Measurements from ENCODE around the gene VOPP1. TPM values are rescaled to one million over a fixed set of nuclear protein-coding genes. Genes with fewer than 3 reads are reported as not detected.

Gene VOPP1
- total RNA-seq, 6 experiments from 2014 or later, result 15.8 to 30.3 (median 23.2) TPM

- DNase-seq, result no peak
- H3K9me3 ChIP-seq, result no peaks in the 10 kb centered on the region
- H3K4me3 ChIP-seq, result no peak overlapping the region
- no peak overlapping the region for H3K27ac ChIP-seq
- TF ChIP-seq POLR2A (IDR thresholded peaks at IDR 0.05), result no peak
- TF ChIP-seq, protein P1, sequence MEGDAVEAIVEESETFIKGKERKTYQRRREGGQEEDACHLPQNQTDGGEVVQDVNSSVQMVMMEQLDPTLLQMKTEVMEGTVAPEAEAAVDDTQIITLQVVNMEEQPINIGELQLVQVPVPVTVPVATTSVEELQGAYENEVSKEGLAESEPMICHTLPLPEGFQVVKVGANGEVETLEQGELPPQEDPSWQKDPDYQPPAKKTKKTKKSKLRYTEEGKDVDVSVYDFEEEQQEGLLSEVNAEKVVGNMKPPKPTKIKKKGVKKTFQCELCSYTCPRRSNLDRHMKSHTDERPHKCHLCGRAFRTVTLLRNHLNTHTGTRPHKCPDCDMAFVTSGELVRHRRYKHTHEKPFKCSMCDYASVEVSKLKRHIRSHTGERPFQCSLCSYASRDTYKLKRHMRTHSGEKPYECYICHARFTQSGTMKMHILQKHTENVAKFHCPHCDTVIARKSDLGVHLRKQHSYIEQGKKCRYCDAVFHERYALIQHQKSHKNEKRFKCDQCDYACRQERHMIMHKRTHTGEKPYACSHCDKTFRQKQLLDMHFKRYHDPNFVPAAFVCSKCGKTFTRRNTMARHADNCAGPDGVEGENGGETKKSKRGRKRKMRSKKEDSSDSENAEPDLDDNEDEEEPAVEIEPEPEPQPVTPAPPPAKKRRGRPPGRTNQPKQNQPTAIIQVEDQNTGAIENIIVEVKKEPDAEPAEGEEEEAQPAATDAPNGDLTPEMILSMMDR (IDR thresholded peaks at IDR 0.05), result no peak
- ATAC-seq, result peak; percentile 16 to 55 (median 40)
- WGBS (ENCODE audit: insufficient coverage, low coverage, low lambda C conversion rate, missing lambda C conversion rate), result 85% methylated on average over 9 of the region's 21 CpGs
- H3K27me3 ChIP-seq, result no peaks in the 10 kb centered on the region
- intact Hi-C loops (cut with DNase I), result no loop called here
- no peaks in the 10 kb centered on the region for H3K36me3 ChIP-seq
- peaks cover 0 to 11% (median 4%) of the 10 kb centered on the region in 4 donors for H3K4me1 ChIP-seq
Measured at GRCh38 chr7:55524558-55525310, 47.6 kb downstream of the VOPP1 start.

DNA sequence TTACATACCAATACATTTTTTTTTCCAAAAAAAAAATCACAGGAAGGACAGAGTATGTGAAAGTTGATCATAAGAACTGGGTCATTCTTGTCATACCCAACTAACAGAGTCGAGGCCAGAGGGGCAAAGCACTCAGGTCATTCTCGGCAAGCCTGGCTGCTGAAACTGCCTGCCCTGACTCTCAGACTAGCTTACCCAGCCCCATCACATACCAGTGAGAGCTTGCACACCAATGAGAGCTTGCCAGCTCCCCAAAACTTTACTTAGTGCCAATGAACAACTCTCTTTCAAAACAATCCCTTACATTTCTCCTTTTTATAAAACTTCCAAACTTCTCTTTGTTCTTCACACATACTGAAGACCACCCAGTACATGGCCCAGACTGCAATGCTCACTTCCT is 48.9 kb downstream of the VOPP1 start:
- DNase-seq (no peak), ATAC-seq (no peak)
- H3K36me3 ChIP-seq, result no peaks in the 10 kb centered on the region
- H3K4me3 ChIP-seq, result no peak overlapping the region
- H3K9me3 ChIP-seq, result no peaks in the 10 kb centered on the region
- H3K27ac ChIP-seq, result no peak overlapping the region
- peaks cover 0 to 11% (median 4%) of the 10 kb centered on the region in 4 donors for H3K4me1 ChIP-seq
- no peaks in the 10 kb centered on the region for H3K27me3 ChIP-seq
- TF ChIP-seq, protein P1 (IDR thresholded peaks at IDR 0.05), result no peak
- no peak for TF ChIP-seq POLR2A (IDR thresholded peaks at IDR 0.05)
- intact Hi-C loops (cut with DNase I), result no loop called here
- WGBS (ENCODE audit: insufficient coverage, low coverage, low lambda C conversion rate, missing lambda C conversion rate), result 29% methylated on average over 1 of the region's 2 CpGs

GRCh38 chr7:55521917-55522902 is 50.1 kb downstream of the VOPP1 start:
- Histone ChIP-seq H3K4me1 (peaks cover 0 to 11% (median 4%) of the 10 kb centered on the region in 4 donors), H3K4me3 (no peak overlapping the region), H3K36me3 (peaks cover 0 to 4% (median 2%) of the 10 kb centered on the region in 4 donors), H3K27ac (peak overlapping the region in 1 of 3 donors; percentile 29), H3K27me3 (no peaks in the 10 kb centered on the region), H3K9me3 (no peaks in the 10 kb centered on the region)
- ATAC-seq (peak; percentile 17 to 67 (median 42)), DNase-seq (no peak)
- intact Hi-C loops (cut with DNase I), result no loop called here
- 52% methylated on average over 15 of the region's 18 CpGs for WGBS (ENCODE audit: insufficient coverage, low coverage, low lambda C conversion rate, missing lambda C conversion rate)
- TF ChIP-seq, protein P1 (IDR thresholded peaks at IDR 0.05), result no peak
- no peak for TF ChIP-seq POLR2A (IDR thresholded peaks at IDR 0.05)

GRCh38 chr7:55521512-55521911 is 50.8 kb downstream of the VOPP1 start:
- Histone ChIP-seq H3K9me3 (no peaks in the 10 kb centered on the region), H3K4me3 (no peak overlapping the region), H3K27me3 (no peaks in the 10 kb centered on the region), H3K27ac (no peak overlapping the region), H3K36me3 (peaks cover 0 to 5% (median 2%) of the 10 kb centered on the region in 4 donors), H3K4me1 (peaks cover 0 to 11% (median 4%) of the 10 kb centered on the region in 4 donors)
- intact Hi-C loops (cut with DNase I), result no loop called here
- 84% methylated on average over 8 of the region's 9 CpGs for WGBS (ENCODE audit: insufficient coverage, low coverage, low lambda C conversion rate, missing lambda C conversion rate)
- TF ChIP-seq, protein P1 (IDR thresholded peaks at IDR 0.05), result no peak
- TF ChIP-seq POLR2A (IDR thresholded peaks at IDR 0.05), result no peak
- ATAC-seq (no peak), DNase-seq (no peak)

All from right lobe of liver (tissue), 6 donors.